HepG2 (cell line): Measurements from ENCODE around the gene PAEP. TPM values are rescaled to one million over a fixed set of nuclear protein-coding genes. Genes with fewer than 3 reads are reported as not detected.

Source experiments
- ATAC-seq: fragments of 200-7000 bp; cut with Tn5 transposase; 3 replicates; pipeline ENCODE4 v1.9.1; 2020; ENCODE audit warnings: mild to moderate bottlenecking, moderate library complexity
- BruUV-seq: library from RNA; stranded (reverse); fragments of 400-500 nt; replicated peaks from 2 replicates; lab custom pipeline; 2021; lab: Mats Ljungman, UMichigan
- CTCF ChIA-PET: fragments of 300-600 bp; formaldehyde crosslinking; extraction: SDS; loops from one replicate; lab custom pipeline; 2021; ENCODE audit warnings: low total read pairs, inconsistent platforms, low intra/inter-chr PET ratio; lab: Yijun Ruan, JAX
- POLR2A ChIA-PET: fragments of 350-600 bp; sonication (Branson Sonifier 250); formaldehyde crosslinking; loops from one replicate; lab custom pipeline; 2020; ENCODE audit warnings: antibody characterized with exemption, inconsistent platforms; lab: Yijun Ruan, JAX
- DNase-seq: peaks from one replicate; pipeline ENCODE4 v3.0.0-alpha.2; 2015; ENCODE audit warnings: low spot score
- FAIRE-seq: peaks from 3 replicates; lab custom pipeline; 2011; peaks lifted over from hg19 to GRCh38; lab: Jason Lieb, UNC
- H2AFZ ChIP-seq: one replicate; pipeline ENCODE4 v1.6.1; 2011; ENCODE audit warnings: low read length, inconsistent platforms
- H3K27ac ChIP-seq: fragments of 300-600 bp; 3 replicates; pipeline ENCODE4 v1.8.0; 2011; ENCODE audit warnings: mixed run types, mild to moderate bottlenecking, mixed read lengths, low read length, inconsistent platforms; ENCODE audit not compliant: insufficient read depth; ENCODE audit errors: extremely low read length
- H3K27me3 ChIP-seq, 2 experiments: fragments of 200-600 bp in 1 of 2; 2 replicates in 1 of 2; 3 replicates in 1 of 2; pipeline versions ENCODE4 v1.6.0 to v1.8.0; 2011; ENCODE audit warnings: low read length in 2 of 2, mild to moderate bottlenecking in 2 of 2, moderate library complexity in 2 of 2, inconsistent platforms in 1 of 2; ENCODE audit not compliant: insufficient read depth in 2 of 2, control insufficient read depth in 1 of 2
- H3K36me3 ChIP-seq, 2 experiments: fragments of 200-600 bp in 1 of 2; replicated peaks in 1 of 2; 2 replicates in 1 of 2; 3 replicates in 1 of 2; pipeline versions ENCODE4 v1.5.1 to v1.8.0; 2011; ENCODE audit warnings: low read length in 2 of 2, inconsistent platforms in 1 of 2; ENCODE audit not compliant: insufficient read depth in 2 of 2, control insufficient read depth in 1 of 2
- H3K4me1 ChIP-seq: 2 replicates; pipeline ENCODE4 v1.5.1; 2012; ENCODE audit warnings: low read length, inconsistent platforms; ENCODE audit not compliant: insufficient read depth
- H3K4me2 ChIP-seq: 2 replicates; pipeline ENCODE4 v1.6.0; 2011; ENCODE audit warnings: low read depth, low read length, inconsistent platforms
- H3K4me3 ChIP-seq, 3 experiments: fragments of 200-600 bp in 1 of 3; sonication (generic), shearing (Covaris generic) in 1 of 3; replicated peaks in 1 of 3; 2 replicates each; pipeline ENCODE4 v1.5.1; 2011 to 2016; ENCODE audit warnings: low read length in 3 of 3, inconsistent platforms in 2 of 3, low read depth in 2 of 3, mild to moderate bottlenecking in 2 of 3, control low read depth in 1 of 3, mixed read lengths in 1 of 3; ENCODE audit not compliant: insufficient read depth in 1 of 3
- H3K79me2 ChIP-seq: one replicate; pipeline ENCODE4 v1.6.1; 2011; ENCODE audit warnings: low read length, inconsistent platforms; ENCODE audit not compliant: insufficient read depth
- H3K9ac ChIP-seq: 2 replicates; pipeline ENCODE4 v1.6.0; 2011; ENCODE audit warnings: mild to moderate bottlenecking, low read depth, low read length, inconsistent platforms; ENCODE audit not compliant: insufficient read depth
- H3K9me3 ChIP-seq: 2 replicates; pipeline ENCODE4 v1.5.1; 2012; ENCODE audit warnings: mild to moderate bottlenecking, low read length
- H4K20me1 ChIP-seq: 2 replicates; pipeline ENCODE4 v1.6.0; 2011; ENCODE audit warnings: inconsistent platforms, mild to moderate bottlenecking, low read length, moderate library complexity; ENCODE audit not compliant: insufficient read depth
- CENPX ChIP-seq: sonication (generic); formaldehyde crosslinking; IDR thresholded peaks from 2 replicates; pipeline ENCODE4 v1.9.0; 2021; ENCODE audit warnings: mild to moderate bottlenecking, missing genetic modification reagents, moderate library complexity
- ELF4 ChIP-seq: sonication (generic); formaldehyde crosslinking; IDR thresholded peaks from 2 replicates; pipeline ENCODE4 v1.5.0; 2020; ENCODE audit warnings: missing genetic modification reagents, mild to moderate bottlenecking, moderate library complexity, borderline replicate concordance
- FOSL1 ChIP-seq: sonication (generic); formaldehyde crosslinking; IDR thresholded peaks from 2 replicates; pipeline ENCODE4 v1.9.0; 2021; ENCODE audit warnings: missing genetic modification reagents, borderline replicate concordance
- KLF15 ChIP-seq: sonication (generic); formaldehyde crosslinking; IDR thresholded peaks from 2 replicates; pipeline ENCODE4 v1.8.1; 2023; ENCODE audit warnings: borderline replicate concordance, mild to moderate bottlenecking, inconsistent platforms, missing genetic modification reagents, mixed read lengths
- PCBP2 ChIP-seq: fragments of 200-400 bp; formaldehyde crosslinking; optimal IDR thresholded peaks from 2 replicates; pipeline ENCODE3; 2018; ENCODE audit warnings: low read length, low read depth; ENCODE audit not compliant: poor library complexity, severe bottlenecking
- RBAK ChIP-seq: sonication (generic); formaldehyde crosslinking; IDR thresholded peaks from 2 replicates; pipeline ENCODE4 v1.5.1; 2020; ENCODE audit warnings: mild to moderate bottlenecking, missing genetic modification reagents
- SOX13 ChIP-seq, 3 experiments: fragments of 450-650 bp in 1 of 3; sonication (generic) in 1 of 3; formaldehyde crosslinking in 1 of 3; IDR thresholded peaks in 2 of 3; conservative IDR thresholded peaks in 1 of 3; 2 replicates each; pipeline versions ENCODE4 v1.5.0 to v1.6.1; 2016 to 2020; ENCODE audit warnings: antibody characterized with exemption in 1 of 3, mild to moderate bottlenecking in 1 of 3, missing compliant biosample characterization in 1 of 3, missing genetic modification reagents in 1 of 3, moderate library complexity in 1 of 3
- ZNF230 ChIP-seq: sonication (generic); formaldehyde crosslinking; IDR thresholded peaks from 2 replicates; pipeline ENCODE4 v1.4.0; 2020; ENCODE audit warnings: mild to moderate bottlenecking, missing genetic modification reagents
- ZSCAN21 ChIP-seq: sonication (generic); formaldehyde crosslinking; IDR thresholded peaks from 2 replicates; pipeline ENCODE4 v1.8.0; 2022; ENCODE audit warnings: mild to moderate bottlenecking, missing genetic modification reagents, moderate library complexity, borderline replicate concordance
- WGBS: methylation state at CpG from one replicate; pipeline ENCODE4 v1.1.6; 2017; ENCODE audit warnings: low lambda C conversion rate; 5-methylcytosine and 5-hydroxymethylcytosine counted together
- in situ Hi-C: cut with HindIII; loops from 2 replicates; pipeline ENCODE4 v1.10.0; 2017; ENCODE audit warnings: low pct_unique_long_range_greater_than_20kb; ENCODE audit not compliant: extremely low pct_ligation_motif_present
- intact Hi-C: fragments of 100-400 bp; cut with micrococcal nuclease; formaldehyde crosslinking; loops from one replicate; pipeline ENCODE4 v1.10.0; 2022; ENCODE audit not compliant: unreplicated experiment
- polyA plus RNA-seq, 8 experiments: library from polyadenylated mRNA; depleted of rRNA in 3 of 8; stranded (reverse) in 7 of 8; unstranded in 1 of 8; fragments of >200 nt; fragmentation: Illumina TruSeq in 4 of 8; extraction: Trizol in 4 of 8; gene quantifications; 2 replicates each; pipeline versions ENCODE4 v1.2.1 to v1.2.3, GENCODE V29; 2011 to 2016; ENCODE audit warnings: low read depth in 4 of 8, missing spikeins in 1 of 8, mixed read lengths in 1 of 8; ENCODE audit not compliant: insufficient read depth in 1 of 8
- total RNA-seq, 5 experiments: library from RNA; depleted of rRNA; stranded (reverse); fragments of >200 nt; fragmentation: Illumina TruSeq; extraction: Trizol; gene quantifications; 2 replicates each; pipeline ENCODE4 v1.2.3, GENCODE V29; 2016; ENCODE audit warnings: low read depth in 1 of 5
- TF ChIP-seq, protein P1 (sequence below): sonication (generic); formaldehyde crosslinking; IDR thresholded peaks from 2 replicates; pipeline ENCODE4 v1.4.0; 2020; ENCODE audit warnings: missing genetic modification reagents

Gene PAEP
- total and polyA plus RNA-seq, 2 of the 13 experiments (the other 11 are each of a cell fraction or from before 2014, with no cell fraction given): 0.75 to 10.8 TPM

DNA sequence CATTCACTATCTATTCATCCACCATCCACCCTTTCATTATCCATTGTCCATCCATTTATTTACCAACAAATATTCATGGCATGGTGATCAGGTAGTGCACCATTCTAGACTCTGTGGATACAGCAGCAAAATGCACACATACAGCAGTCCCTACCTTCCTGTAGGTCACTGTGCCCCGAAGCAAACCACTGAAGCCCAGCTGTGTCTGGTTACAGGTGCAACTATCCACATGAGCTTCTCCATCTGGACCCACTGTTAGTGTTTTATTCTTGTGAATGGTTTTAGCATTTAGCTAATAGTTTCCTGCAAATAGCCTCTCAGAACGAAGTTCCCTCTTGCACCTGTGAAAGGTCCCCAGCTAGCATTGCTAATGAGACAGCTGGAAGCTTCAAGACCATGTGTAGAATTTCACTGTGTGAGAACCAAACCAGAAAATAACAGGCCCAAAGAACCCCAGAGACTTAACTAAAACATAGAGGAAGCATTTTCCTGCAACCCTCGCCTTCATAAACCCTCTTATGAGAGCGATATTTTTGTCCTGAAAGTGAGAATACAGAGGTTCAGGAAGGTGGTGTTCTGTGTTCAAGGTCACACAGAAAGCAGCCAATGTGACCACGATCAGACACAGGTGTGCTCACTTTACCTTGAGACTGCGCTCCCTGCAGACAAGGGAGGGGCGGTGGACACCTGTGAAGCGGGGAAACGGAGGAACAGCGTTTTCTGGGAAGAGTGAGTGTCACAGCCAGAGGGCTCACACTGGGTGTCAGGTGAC is 18.5 kb downstream of the PAEP start:
- ChIA-PET CTCF (no interaction called here), POLR2A (no interaction called here)
- Histone ChIP-seq H3K4me2 (no peak overlapping the region), H2AFZ (no peak overlapping the region), H3K9ac (no peak overlapping the region), H4K20me1 (no peaks in the 10 kb centered on the region), H3K27me3 (peaks cover 4 to 46% of the 10 kb centered on the region in 2 experiments; a peak in 3 of 5 replicates), H3K4me3 (no peak overlapping the region), H3K27ac (no peak overlapping the region), H3K36me3 (no peaks in the 10 kb centered on the region), H3K9me3 (no peaks in the 10 kb centered on the region), H3K4me1 (no peaks in the 10 kb centered on the region), H3K79me2 (no peaks in the 10 kb centered on the region)
- BruUV-seq: no TSS peak
- in situ Hi-C loops (no loop called here), intact Hi-C loops (no loop called here)
- no peak for TF ChIP-seq FOSL1 (CRISPR knock-in tag)
- no peak for TF ChIP-seq PCBP2
- TF ChIP-seq KLF15 (CRISPR knock-in tag): no peak
- no peak for TF ChIP-seq ZSCAN21 (CRISPR knock-in tag)
- no peak for TF ChIP-seq ZNF230 (CRISPR knock-in tag)
- no peak for TF ChIP-seq SOX13 (IDR thresholded peaks at IDR 0.05)
- TF ChIP-seq SOX13 (CRISPR knock-in tag; conservative IDR thresholded peaks at IDR 0.05 in 1 of 2, IDR thresholded peaks at IDR 0.05 in 1 of 2): no peak
- TF ChIP-seq CENPX (CRISPR knock-in tag): no peak
- TF ChIP-seq, protein P1, sequence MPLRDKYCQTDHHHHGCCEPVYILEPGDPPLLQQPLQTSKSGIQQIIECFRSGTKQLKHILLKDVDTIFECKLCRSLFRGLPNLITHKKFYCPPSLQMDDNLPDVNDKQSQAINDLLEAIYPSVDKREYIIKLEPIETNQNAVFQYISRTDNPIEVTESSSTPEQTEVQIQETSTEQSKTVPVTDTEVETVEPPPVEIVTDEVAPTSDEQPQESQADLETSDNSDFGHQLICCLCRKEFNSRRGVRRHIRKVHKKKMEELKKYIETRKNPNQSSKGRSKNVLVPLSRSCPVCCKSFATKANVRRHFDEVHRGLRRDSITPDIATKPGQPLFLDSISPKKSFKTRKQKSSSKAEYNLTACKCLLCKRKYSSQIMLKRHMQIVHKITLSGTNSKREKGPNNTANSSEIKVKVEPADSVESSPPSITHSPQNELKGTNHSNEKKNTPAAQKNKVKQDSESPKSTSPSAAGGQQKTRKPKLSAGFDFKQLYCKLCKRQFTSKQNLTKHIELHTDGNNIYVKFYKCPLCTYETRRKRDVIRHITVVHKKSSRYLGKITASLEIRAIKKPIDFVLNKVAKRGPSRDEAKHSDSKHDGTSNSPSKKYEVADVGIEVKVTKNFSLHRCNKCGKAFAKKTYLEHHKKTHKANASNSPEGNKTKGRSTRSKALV: no peak
- TF ChIP-seq ELF4 (CRISPR knock-in tag): no peak
- TF ChIP-seq RBAK: no peak
- no peak for ATAC-seq
- 6% methylated on average over 9 of the region's 10 CpGs for WGBS
- DNase-seq: no peak
- FAIRE-seq: no peak
